DOHH2 (cell line): ENCODE results near the gene KRTAP4-4.

Experiments used
- CTCF ChIP-seq: fragments of 200-600 bp; sonication (generic); IDR thresholded peaks from one replicate; pipeline ENCODE4 v1.5.1; 2014; ENCODE audit warnings: antibody characterized with exemption, mild to moderate bottlenecking, low read depth, low read length; ENCODE audit not compliant: poor library complexity, severe bottlenecking
- EZH2phosphoT487 ChIP-seq: fragments of 200-600 bp; sonication (generic); IDR thresholded peaks from 2 replicates; pipeline ENCODE4 v1.6.1; 2017; ENCODE audit warnings: borderline replicate concordance, mild to moderate bottlenecking, antibody characterized with exemption, low read length, moderate library complexity, mixed read lengths

DNA sequence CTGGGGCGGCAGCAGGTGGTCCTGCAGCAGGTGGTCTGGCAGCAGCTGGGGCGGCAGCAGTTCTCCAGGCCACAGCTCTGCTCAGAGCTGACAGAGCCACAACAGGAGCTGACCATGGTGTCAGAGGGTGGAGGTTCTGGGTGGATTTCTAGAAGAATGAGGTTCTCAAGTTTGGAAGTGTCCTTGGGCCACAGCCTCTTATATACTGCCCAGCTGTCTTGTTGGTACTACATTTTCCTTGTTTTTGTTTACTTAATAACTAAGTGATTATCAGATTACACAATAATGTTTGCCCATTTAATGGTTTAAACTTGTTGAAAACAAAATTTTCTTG, 10.9 kb downstream of the KRTAP4-4 start, which contains the start of gene KRTAP4-5:
- TF ChIP-seq EZH2phosphoT487 = no peak
- TF ChIP-seq CTCF = no peak
